Endothelial cell of umbilical vein (primary cell): ENCODE measurements around the gene XPNPEP1. TPM values are rescaled to one million over a fixed set of nuclear protein-coding genes. Genes with fewer than 3 reads are reported as not detected.

Experiments used
- BruUV-seq: library from RNA; stranded (reverse); fragments of 400-500 nt; replicated peaks from 2 replicates; lab custom pipeline; 2021; lab: Mats Ljungman, UMichigan
- CTCF ChIA-PET: fragments of 300-600, 350-600 bp; sonication (Branson Sonifier 250); formaldehyde crosslinking; loops from one replicate; lab custom pipeline; 2021; ENCODE audit warnings: antibody characterized with exemption, inconsistent platforms; lab: Charles Lee
- POLR2A ChIA-PET: fragments of 300-600, 350-600 bp; sonication (Branson Sonifier 250); formaldehyde crosslinking; loops from one replicate; lab custom pipeline; 2021; ENCODE audit warnings: antibody characterized with exemption, inconsistent platforms; lab: Charles Lee
- DNase-seq: peaks from one replicate; pipeline ENCODE4 v3.0.0-alpha.2; 2011; ENCODE audit warnings: low read depth, low spot score
- FAIRE-seq: peaks from 2 replicates; lab custom pipeline; 2011; peaks lifted over from hg19 to GRCh38; lab: Jason Lieb, UNC
- H2AFZ ChIP-seq: 2 replicates; pipeline ENCODE4 v1.6.0; 2012; ENCODE audit warnings: low read depth, low read length, control low read depth, inconsistent platforms
- H3K27ac ChIP-seq: 2 replicates; pipeline ENCODE4 v1.5.1; 2011; ENCODE audit warnings: low read depth, mild to moderate bottlenecking, control low read depth, low read length, moderate library complexity; ENCODE audit not compliant: insufficient read depth
- H3K27me3 ChIP-seq, 2 experiments: 2 replicates each; pipeline versions ENCODE4 v1.6.0 to v1.6.1; 2011; ENCODE audit warnings: low read length in 2 of 2, mixed read lengths in 1 of 2; ENCODE audit not compliant: control insufficient read depth in 2 of 2, insufficient read depth in 2 of 2
- H3K36me3 ChIP-seq, 2 experiments: 2 replicates in 1 of 2; 3 replicates in 1 of 2; pipeline ENCODE4 v1.5.1; 2011; ENCODE audit warnings: low read length in 2 of 2, mild to moderate bottlenecking in 1 of 2, moderate library complexity in 1 of 2; ENCODE audit not compliant: control insufficient read depth in 2 of 2, insufficient read depth in 2 of 2; ENCODE audit errors: extremely low read depth in 1 of 2
- H3K4me1 ChIP-seq: 3 replicates; pipeline ENCODE4 v1.5.1; 2011; ENCODE audit warnings: mild to moderate bottlenecking, low read length; ENCODE audit not compliant: control insufficient read depth, insufficient read depth; ENCODE audit errors: extremely low read depth
- H3K4me2 ChIP-seq: 2 replicates; pipeline ENCODE4 v1.6.1; 2011; ENCODE audit warnings: low read length, control low read depth, mixed read lengths; ENCODE audit not compliant: insufficient read depth
- H3K4me3 ChIP-seq, 3 experiments: fragments of 200-600 bp in 1 of 3; sonication (generic), shearing (Covaris generic) in 1 of 3; replicated peaks in 1 of 3; 2 replicates each; pipeline ENCODE4 v1.5.1; 2011 to 2016; ENCODE audit warnings: control low read depth in 3 of 3, low read length in 3 of 3, mild to moderate bottlenecking in 2 of 3, inconsistent platforms in 1 of 3, low read depth in 1 of 3, moderate library complexity in 1 of 3; ENCODE audit not compliant: insufficient read depth in 1 of 3
- H3K79me2 ChIP-seq: 2 replicates; pipeline ENCODE4 v1.6.0; 2012; ENCODE audit warnings: low read length, inconsistent platforms; ENCODE audit not compliant: control insufficient read depth, insufficient read depth
- H3K9ac ChIP-seq: replicated peaks from 2 replicates; pipeline ENCODE3; 2011; ENCODE audit warnings: low read length, control low read depth; ENCODE audit not compliant: insufficient read depth; ENCODE audit errors: extremely low read depth
- H3K9me1 ChIP-seq: replicated peaks from 3 replicates; pipeline ENCODE4 v1.6.0; 2011; ENCODE audit warnings: mild to moderate bottlenecking, low read length; ENCODE audit not compliant: control insufficient read depth, insufficient read depth; ENCODE audit errors: extremely low read depth
- H3K9me3 ChIP-seq: replicated peaks from 2 replicates; pipeline ENCODE4 v1.5.1; 2012; ENCODE audit warnings: low read length, inconsistent platforms; ENCODE audit not compliant: control insufficient read depth, insufficient read depth
- H4K20me1 ChIP-seq: replicated peaks from 2 replicates; pipeline ENCODE3; 2011; ENCODE audit warnings: mild to moderate bottlenecking, low read length; ENCODE audit not compliant: control insufficient read depth, insufficient read depth; ENCODE audit errors: extremely low read depth
- FOS ChIP-seq: IDR thresholded peaks from 2 replicates; pipeline ENCODE4 v1.6.1; 2011; ENCODE audit warnings: mild to moderate bottlenecking, low read length, moderate library complexity, borderline replicate concordance; ENCODE audit not compliant: insufficient read depth
- GATA2 ChIP-seq: IDR thresholded peaks from 2 replicates; pipeline ENCODE4 v1.7.0; 2011; ENCODE audit warnings: low read depth, mild to moderate bottlenecking, moderate library complexity, mixed read lengths, low read length; ENCODE audit not compliant: insufficient read length, insufficient read depth
- JUN ChIP-seq: IDR thresholded peaks from 2 replicates; pipeline ENCODE4 v1.6.1; 2011; ENCODE audit warnings: borderline replicate concordance, low read depth; ENCODE audit not compliant: insufficient read length, insufficient read depth
- MYC ChIP-seq: IDR thresholded peaks from one replicate; pipeline ENCODE4 v1.6.1; 2011; ENCODE audit warnings: mild to moderate bottlenecking, low read depth, low read length
- POLR2A ChIP-seq: IDR thresholded peaks from 2 replicates; pipeline ENCODE4 v1.6.1; 2012; ENCODE audit warnings: low read depth, mild to moderate bottlenecking, control low read depth, low read length
- POLR2AphosphoS5 ChIP-seq: IDR thresholded peaks from 2 replicates; pipeline ENCODE4 v1.6.1; 2012; ENCODE audit warnings: low read depth, mild to moderate bottlenecking, control low read depth, low read length, moderate library complexity; ENCODE audit not compliant: insufficient read depth
- dilution Hi-C: fragments of 300-500 bp; cut with MboI; formaldehyde crosslinking; loops from one replicate; pipeline ENCODE4 v1.15.0; 2019; ENCODE audit warnings: low sequenced_read_pairs; ENCODE audit not compliant: extremely low pct_ligation_motif_present
- intact Hi-C: fragments of 100-400 bp; cut with micrococcal nuclease; formaldehyde crosslinking; loops from one replicate; pipeline ENCODE4 v1.10.0; 2022
- polyA plus RNA-seq, 4 experiments: library from polyadenylated mRNA; depleted of rRNA in 3 of 4; stranded (reverse) in 3 of 4; unstranded in 1 of 4; fragments of >200 nt; gene quantifications; 2 replicates each; pipeline versions ENCODE4 v1.2.1 to v1.2.3, GENCODE V29; 2011 to 2012; ENCODE audit warnings: missing spikeins in 1 of 4
- total RNA-seq: library from RNA; stranded (reverse); gene quantifications from 2 replicates; pipeline ENCODE4 v1.2.3, GENCODE V29; 2021
- TF ChIP-seq, protein P1 (sequence below): IDR thresholded peaks from 2 replicates; pipeline ENCODE4 v1.6.1; 2011; ENCODE audit not compliant: insufficient read depth, insufficient read length
- TF ChIP-seq, protein P2 (sequence below), 2 donors: IDR thresholded peaks; 1 replicate in 1 of 2; 2 replicates in 1 of 2; pipeline ENCODE4 v1.5.1; 2011; ENCODE audit warnings: low read length in 2 of 2, mild to moderate bottlenecking in 2 of 2, moderate library complexity in 2 of 2, control low read depth in 1 of 2, inconsistent platforms in 1 of 2, low read depth in 1 of 2; ENCODE audit not compliant: insufficient read depth in 1 of 2; ENCODE audit errors: extremely low read depth in 1 of 2

The XPNPEP1 gene
- total and polyA plus RNA-seq, 2 donors (not counting 3 experiments of a cell fraction or from before 2014, with no cell fraction given), result 81.1 to 245 TPM

DNA sequence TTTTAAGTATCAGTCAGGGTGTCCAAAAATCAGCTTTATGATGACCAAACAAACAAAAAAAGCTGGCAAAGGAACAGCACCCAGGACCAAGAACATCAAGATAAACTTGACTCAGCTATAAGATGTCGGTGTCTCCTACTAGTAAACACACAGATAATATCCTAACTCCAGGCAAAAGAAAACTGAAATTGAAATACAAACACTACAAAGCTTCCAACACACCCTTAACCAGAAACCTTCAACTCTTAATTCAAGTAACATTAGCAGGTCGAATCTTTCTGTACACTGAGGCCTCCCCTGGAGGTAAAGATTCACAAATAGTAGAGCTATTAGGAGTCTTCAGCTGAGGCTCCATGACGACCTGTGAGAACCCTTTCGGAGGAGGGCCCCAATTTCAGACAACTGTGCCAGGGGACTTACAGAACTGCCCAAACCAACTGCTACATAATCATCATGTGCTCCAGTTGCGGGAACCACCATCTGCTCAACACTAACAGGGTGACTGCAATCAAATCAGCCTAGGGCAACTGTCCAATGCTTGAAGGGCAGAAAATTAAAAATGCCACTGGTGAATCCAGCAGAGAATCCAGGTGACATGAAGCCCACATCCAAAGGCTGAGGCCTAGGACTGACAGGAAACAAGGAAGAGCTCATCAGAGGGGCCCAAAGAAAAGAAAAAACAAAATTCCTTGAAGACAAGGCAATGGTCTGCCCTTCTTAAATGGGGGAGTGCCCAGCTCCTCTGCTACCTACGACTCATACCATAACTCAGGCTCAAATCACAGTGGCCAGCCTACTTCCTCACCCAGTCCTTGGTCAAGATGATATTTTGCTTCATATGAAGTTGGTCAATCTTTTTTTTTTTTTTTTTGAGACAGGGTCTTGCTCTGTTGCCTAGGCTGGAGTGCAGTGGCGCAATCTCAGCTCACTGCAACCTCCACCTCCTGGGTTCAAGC is 20.0 kb downstream of the XPNPEP1 start:
- TF ChIP-seq POLR2A (no peak), GATA2 (no peak), FOS (no peak), MYC (no peak), POLR2AphosphoS5 (no peak), JUN (no peak)
- TF ChIP-seq, protein P1, sequence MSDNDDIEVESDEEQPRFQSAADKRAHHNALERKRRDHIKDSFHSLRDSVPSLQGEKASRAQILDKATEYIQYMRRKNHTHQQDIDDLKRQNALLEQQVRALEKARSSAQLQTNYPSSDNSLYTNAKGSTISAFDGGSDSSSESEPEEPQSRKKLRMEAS, result no peak
- TF ChIP-seq, protein P2, sequence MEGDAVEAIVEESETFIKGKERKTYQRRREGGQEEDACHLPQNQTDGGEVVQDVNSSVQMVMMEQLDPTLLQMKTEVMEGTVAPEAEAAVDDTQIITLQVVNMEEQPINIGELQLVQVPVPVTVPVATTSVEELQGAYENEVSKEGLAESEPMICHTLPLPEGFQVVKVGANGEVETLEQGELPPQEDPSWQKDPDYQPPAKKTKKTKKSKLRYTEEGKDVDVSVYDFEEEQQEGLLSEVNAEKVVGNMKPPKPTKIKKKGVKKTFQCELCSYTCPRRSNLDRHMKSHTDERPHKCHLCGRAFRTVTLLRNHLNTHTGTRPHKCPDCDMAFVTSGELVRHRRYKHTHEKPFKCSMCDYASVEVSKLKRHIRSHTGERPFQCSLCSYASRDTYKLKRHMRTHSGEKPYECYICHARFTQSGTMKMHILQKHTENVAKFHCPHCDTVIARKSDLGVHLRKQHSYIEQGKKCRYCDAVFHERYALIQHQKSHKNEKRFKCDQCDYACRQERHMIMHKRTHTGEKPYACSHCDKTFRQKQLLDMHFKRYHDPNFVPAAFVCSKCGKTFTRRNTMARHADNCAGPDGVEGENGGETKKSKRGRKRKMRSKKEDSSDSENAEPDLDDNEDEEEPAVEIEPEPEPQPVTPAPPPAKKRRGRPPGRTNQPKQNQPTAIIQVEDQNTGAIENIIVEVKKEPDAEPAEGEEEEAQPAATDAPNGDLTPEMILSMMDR (IDR thresholded peaks at IDR 0.05; ENCODE audit: extremely low read depth in 1 of 2, insufficient read depth in 1 of 2, low read depth in 1 of 2, low read length in 2 of 2), result no peak
- intact Hi-C loops, result no loop called here
- no peak for FAIRE-seq
- Histone ChIP-seq H3K27me3 (no peaks in the 10 kb centered on the region), H3K4me2 (no peak overlapping the region), H3K9ac (no peak overlapping the region), H3K4me1 (peaks cover 19% of the 10 kb centered on the region), H3K9me1 (no peaks in the 10 kb centered on the region), H3K27ac (no peak overlapping the region), H3K9me3 (no peaks in the 10 kb centered on the region), H4K20me1 (no peaks in the 10 kb centered on the region), H3K36me3 (peaks cover 8 to 19% of the 10 kb centered on the region in 2 experiments), H3K4me3 (no peak overlapping the region), H3K79me2 (peaks cover 18% of the 10 kb centered on the region), H2AFZ (no peak overlapping the region)
- dilution Hi-C loops, result no loop called here
- DNase-seq, result no peak
- ChIA-PET POLR2A (no interaction called here), CTCF (interaction anchor here (0.7 to 2.5 kb wide), 5 partner anchors 10 to 75 kb away, joined by 3 to 13 read pairs (median 3); no protein-coding TSS in a partner anchor)
- no TSS peak for BruUV-seq
